Measurements from ENCODE around the gene STRBP.

STRBP gene

GRCh38 chr9:123234853-123235252 lies 33.5 kb downstream of the STRBP start:
- no peak for DNase-seq
- H3K4ac ChIP-seq (ENCODE audit: low read depth, low read length): no peak overlapping the region
- WGBS (ENCODE audit: extremely low coverage, insufficient coverage, low lambda C conversion rate): no CpG with 5 or more reads among the region's 3 CpGs

GRCh38 chr9:123232332-123232731 lies 36.1 kb downstream of the STRBP start:
- H3K79me2 ChIP-seq (ENCODE audit: control insufficient read depth, insufficient read depth, low read length): no peaks in the 10 kb centered on the region
- H2BK120ac ChIP-seq (ENCODE audit: low read depth, low read length): no peak overlapping the region
- WGBS (ENCODE audit: extremely low coverage, insufficient coverage, low lambda C conversion rate): no CpG with 5 or more reads among the region's 3 CpGs
- no peak overlapping the region for H2AK5ac ChIP-seq (ENCODE audit: low read length)
- H3K4me2 ChIP-seq (ENCODE audit: low read length): no peak overlapping the region
- no peak overlapping the region for H3K56ac ChIP-seq (ENCODE audit: low read length)
- H3K23ac ChIP-seq (ENCODE audit: low read length): no peak overlapping the region
- no peak overlapping the region for H3K27ac ChIP-seq (ENCODE audit: low read depth, low read length)
- no peak overlapping the region for H2BK5ac ChIP-seq (ENCODE audit: low read length)
- H3K4me3 ChIP-seq (ENCODE audit: low read length): no peak overlapping the region
- no peak overlapping the region for H4K5ac ChIP-seq (ENCODE audit: low read length)
- H4K8ac ChIP-seq (ENCODE audit: low read depth, low read length): no peak overlapping the region
- no peak overlapping the region for H2BK15ac ChIP-seq (replicated peaks; ENCODE audit: low read depth)
- no peaks in the 10 kb centered on the region for H3K27me3 ChIP-seq (ENCODE audit: insufficient read depth, low read length, poor library complexity)
- no peak overlapping the region for H3K18ac ChIP-seq (ENCODE audit: low read length)
- H3K36me3 ChIP-seq (ENCODE audit: control insufficient read depth, insufficient read depth, low read length): no peaks in the 10 kb centered on the region
- no peak overlapping the region for H3K9ac ChIP-seq (ENCODE audit: low read length)
- H3K79me1 ChIP-seq (ENCODE audit: low read length): peaks cover 8% of the 10 kb centered on the region
- no peak overlapping the region for H3K4ac ChIP-seq (ENCODE audit: low read depth, low read length)
- peaks cover 2% of the 10 kb centered on the region for H3K4me1 ChIP-seq (ENCODE audit: control insufficient read depth, low read depth, low read length)
- DNase-seq: peak; percentile 69

More at GRCh38 chr9:123234853-123235252, 33.5 kb downstream of the STRBP start:
- no peak overlapping the region for H3K56ac ChIP-seq (ENCODE audit: low read length)
- no peak overlapping the region for H3K18ac ChIP-seq (ENCODE audit: low read length)
- no peak overlapping the region for H3K4me2 ChIP-seq (ENCODE audit: low read length)
- H4K8ac ChIP-seq (ENCODE audit: low read depth, low read length): no peak overlapping the region
- no peak overlapping the region for H2BK120ac ChIP-seq (ENCODE audit: low read depth, low read length)
- H3K4me1 ChIP-seq (ENCODE audit: control insufficient read depth, low read depth, low read length): peaks cover 2% of the 10 kb centered on the region
- H2AK5ac ChIP-seq (ENCODE audit: low read length): no peak overlapping the region
- H3K4me3 ChIP-seq (ENCODE audit: low read length): no peak overlapping the region
- H3K9ac ChIP-seq (ENCODE audit: low read length): no peak overlapping the region
- H3K23ac ChIP-seq (ENCODE audit: low read length): no peak overlapping the region
- H2BK15ac ChIP-seq (replicated peaks; ENCODE audit: low read depth): no peak overlapping the region
- H3K27ac ChIP-seq (ENCODE audit: low read depth, low read length): no peak overlapping the region
- peaks cover 9% of the 10 kb centered on the region for H3K79me1 ChIP-seq (ENCODE audit: low read length)
- H2BK5ac ChIP-seq (ENCODE audit: low read length): no peak overlapping the region
- no peaks in the 10 kb centered on the region for H3K36me3 ChIP-seq (ENCODE audit: control insufficient read depth, insufficient read depth, low read length)
- H3K27me3 ChIP-seq (ENCODE audit: insufficient read depth, low read length, poor library complexity): no peaks in the 10 kb centered on the region
- H4K5ac ChIP-seq (ENCODE audit: low read length): no peak overlapping the region
- H3K79me2 ChIP-seq (ENCODE audit: control insufficient read depth, insufficient read depth, low read length): no peaks in the 10 kb centered on the region

GRCh38 chr9:123231421-123231820 lies 37.0 kb downstream of the STRBP start:
- Histone ChIP-seq H4K5ac (ENCODE audit: low read length) (no peak overlapping the region), H3K18ac (ENCODE audit: low read length) (no peak overlapping the region), H2BK120ac (ENCODE audit: low read depth, low read length) (no peak overlapping the region), H2BK15ac (replicated peaks; ENCODE audit: low read depth) (no peak overlapping the region), H2BK5ac (ENCODE audit: low read length) (no peak overlapping the region), H3K23ac (ENCODE audit: low read length) (no peak overlapping the region), H3K4ac (ENCODE audit: low read depth, low read length) (no peak overlapping the region), H3K27ac (ENCODE audit: low read depth, low read length) (no peak overlapping the region), H3K79me1 (ENCODE audit: low read length) (peaks cover 6% of the 10 kb centered on the region), H2AK5ac (ENCODE audit: low read length) (no peak overlapping the region), H3K27me3 (ENCODE audit: insufficient read depth, low read length, poor library complexity) (no peaks in the 10 kb centered on the region), H3K36me3 (ENCODE audit: control insufficient read depth, insufficient read depth, low read length) (no peaks in the 10 kb centered on the region), H3K79me2 (ENCODE audit: control insufficient read depth, insufficient read depth, low read length) (no peaks in the 10 kb centered on the region), H3K4me1 (ENCODE audit: control insufficient read depth, low read depth, low read length) (peaks cover 2% of the 10 kb centered on the region), H3K4me2 (ENCODE audit: low read length) (no peak overlapping the region), H3K9ac (ENCODE audit: low read length) (no peak overlapping the region), H4K8ac (ENCODE audit: low read depth, low read length) (no peak overlapping the region), H3K4me3 (ENCODE audit: low read length) (no peak overlapping the region), H3K56ac (ENCODE audit: low read length) (no peak overlapping the region)
- no CpG with 5 or more reads among the region's 1 CpG for WGBS (ENCODE audit: extremely low coverage, insufficient coverage, low lambda C conversion rate)
- DNase-seq: no peak

- no peak for DNase-seq
- no CpG with 5 or more reads among the region's 4 CpGs for whole genome bisulfite sequencing (ENCODE audit: extremely low coverage, insufficient coverage, low lambda C conversion rate)
- no peak overlapping the region for H4K8ac ChIP-seq (ENCODE audit: low read depth, low read length)
Measured at GRCh38 chr9:123228967-123229366, 39.4 kb downstream of the STRBP start.

GRCh38 chr9:123225995-123226394 lies 42.4 kb downstream of the STRBP start:
- H3K18ac ChIP-seq (ENCODE audit: low read length): no peak overlapping the region
- no peak overlapping the region for H3K23ac ChIP-seq (ENCODE audit: low read length)
- H2BK15ac ChIP-seq (replicated peaks; ENCODE audit: low read depth): no peak overlapping the region
- WGBS (ENCODE audit: extremely low coverage, insufficient coverage, low lambda C conversion rate): no CpG with 5 or more reads among the region's 4 CpGs
- no peak overlapping the region for H3K9ac ChIP-seq (ENCODE audit: low read length)
- no peaks in the 10 kb centered on the region for H3K4me1 ChIP-seq (ENCODE audit: control insufficient read depth, low read depth, low read length)
- no peaks in the 10 kb centered on the region for H3K36me3 ChIP-seq (ENCODE audit: control insufficient read depth, insufficient read depth, low read length)
- H2BK120ac ChIP-seq (ENCODE audit: low read depth, low read length): no peak overlapping the region
- H2BK5ac ChIP-seq (ENCODE audit: low read length): no peak overlapping the region
- H3K79me2 ChIP-seq (ENCODE audit: control insufficient read depth, insufficient read depth, low read length): no peaks in the 10 kb centered on the region
- H3K4ac ChIP-seq (ENCODE audit: low read depth, low read length): no peak overlapping the region
- H4K5ac ChIP-seq (ENCODE audit: low read length): no peak overlapping the region
- H4K8ac ChIP-seq (ENCODE audit: low read depth, low read length): no peak overlapping the region
- no peak overlapping the region for H3K56ac ChIP-seq (ENCODE audit: low read length)
- no peak overlapping the region for H3K4me3 ChIP-seq (ENCODE audit: low read length)
- H3K27ac ChIP-seq (ENCODE audit: low read depth, low read length): no peak overlapping the region
- H2AK5ac ChIP-seq (ENCODE audit: low read length): no peak overlapping the region
- H3K27me3 ChIP-seq (ENCODE audit: insufficient read depth, low read length, poor library complexity): no peaks in the 10 kb centered on the region
- H3K79me1 ChIP-seq (ENCODE audit: low read length): peaks cover 6% of the 10 kb centered on the region
- no peak overlapping the region for H3K4me2 ChIP-seq (ENCODE audit: low read length)
- DNase-seq: no peak

More at GRCh38 chr9:123228967-123229366, 39.4 kb downstream of the STRBP start:
- Histone ChIP-seq H3K27me3 (ENCODE audit: insufficient read depth, low read length, poor library complexity) (no peaks in the 10 kb centered on the region), H3K4ac (ENCODE audit: low read depth, low read length) (no peak overlapping the region), H2BK15ac (replicated peaks; ENCODE audit: low read depth) (no peak overlapping the region), H4K5ac (ENCODE audit: low read length) (no peak overlapping the region), H3K4me3 (ENCODE audit: low read length) (no peak overlapping the region), H3K79me2 (ENCODE audit: control insufficient read depth, insufficient read depth, low read length) (no peaks in the 10 kb centered on the region), H3K36me3 (ENCODE audit: control insufficient read depth, insufficient read depth, low read length) (no peaks in the 10 kb centered on the region), H3K4me2 (ENCODE audit: low read length) (no peak overlapping the region), H3K56ac (ENCODE audit: low read length) (no peak overlapping the region), H3K27ac (ENCODE audit: low read depth, low read length) (no peak overlapping the region), H2BK120ac (ENCODE audit: low read depth, low read length) (no peak overlapping the region), H3K4me1 (ENCODE audit: control insufficient read depth, low read depth, low read length) (peaks cover 2% of the 10 kb centered on the region), H2BK5ac (ENCODE audit: low read length) (no peak overlapping the region), H3K18ac (ENCODE audit: low read length) (no peak overlapping the region), H3K23ac (ENCODE audit: low read length) (no peak overlapping the region), H2AK5ac (ENCODE audit: low read length) (no peak overlapping the region), H3K79me1 (ENCODE audit: low read length) (peaks cover 6% of the 10 kb centered on the region), H3K9ac (ENCODE audit: low read length) (no peak overlapping the region)

- H3K4me1 ChIP-seq (ENCODE audit: control insufficient read depth, low read depth, low read length): no peaks in the 10 kb centered on the region
- no CpG with 5 or more reads among the region's 4 CpGs for WGBS (ENCODE audit: extremely low coverage, insufficient coverage, low lambda C conversion rate)
- H4K8ac ChIP-seq (ENCODE audit: low read depth, low read length): no peak overlapping the region
- H2BK120ac ChIP-seq (ENCODE audit: low read depth, low read length): no peak overlapping the region
- H3K79me2 ChIP-seq (ENCODE audit: control insufficient read depth, insufficient read depth, low read length): no peaks in the 10 kb centered on the region
- no peak overlapping the region for H3K56ac ChIP-seq (ENCODE audit: low read length)
- H2BK15ac ChIP-seq (replicated peaks; ENCODE audit: low read depth): no peak overlapping the region
- H2AK5ac ChIP-seq (ENCODE audit: low read length): no peak overlapping the region
- no peak overlapping the region for H3K9ac ChIP-seq (ENCODE audit: low read length)
- no peak overlapping the region for H3K4me2 ChIP-seq (ENCODE audit: low read length)
- H3K36me3 ChIP-seq (ENCODE audit: control insufficient read depth, insufficient read depth, low read length): no peaks in the 10 kb centered on the region
- H4K5ac ChIP-seq (ENCODE audit: low read length): no peak overlapping the region
- no peak overlapping the region for H3K4ac ChIP-seq (ENCODE audit: low read depth, low read length)
- no peak overlapping the region for H3K23ac ChIP-seq (ENCODE audit: low read length)
- H3K18ac ChIP-seq (ENCODE audit: low read length): no peak overlapping the region
- H2BK5ac ChIP-seq (ENCODE audit: low read length): no peak overlapping the region
- H3K27ac ChIP-seq (ENCODE audit: low read depth, low read length): no peak overlapping the region
- peak; percentile 79 for DNase-seq
- H3K27me3 ChIP-seq (ENCODE audit: insufficient read depth, low read length, poor library complexity): no peaks in the 10 kb centered on the region
- peaks cover 6% of the 10 kb centered on the region for H3K79me1 ChIP-seq (ENCODE audit: low read length)
- H3K4me3 ChIP-seq (ENCODE audit: low read length): no peak overlapping the region
Measured at GRCh38 chr9:123225374-123225813, 43.0 kb downstream of the STRBP start.

Measured in mesendoderm (in vitro differentiated cells).